Thoracic aorta (tissue), 2 donors: ENCODE results near the gene LRCH1. TPM values are rescaled to one million over a fixed set of nuclear protein-coding genes. Genes with fewer than 3 reads are reported as not detected.

Experiments used
- ATAC-seq: fragments of 150-250 bp; one replicate; pipeline ENCODE4 v1.8.0; 2017; ENCODE audit warnings: low read depth; ENCODE audit not compliant: insufficient number of reproducible peaks, low FRiP score
- DNase-seq: peaks from one replicate; pipeline ENCODE4 v3.0.0-alpha.2; 2020; ENCODE audit warnings: low spot score
- H3K27ac ChIP-seq, 2 donors: fragments of 200-600 bp; sonication (generic); 1 replicate in 1 of 2; 2 replicates in 1 of 2; pipeline ENCODE4 v1.5.1; 2016; ENCODE audit warnings: mild to moderate bottlenecking in 2 of 2, moderate library complexity in 2 of 2
- H3K27me3 ChIP-seq: fragments of 200-600 bp; sonication (generic); replicated peaks from 2 replicates; pipeline ENCODE4 v1.6.0; 2016; ENCODE audit warnings: mild to moderate bottlenecking; ENCODE audit not compliant: insufficient read depth
- H3K36me3 ChIP-seq: fragments of 200-600 bp; sonication (generic); one replicate; pipeline ENCODE4 v1.5.1; 2016
- H3K4me1 ChIP-seq, 2 donors: fragments of 200-600 bp; sonication (generic); 1 replicate in 1 of 2; 2 replicates in 1 of 2; pipeline versions ENCODE4 v1.5.1 to v1.6.0; 2016; ENCODE audit warnings: low read depth in 2 of 2, mild to moderate bottlenecking in 1 of 2; ENCODE audit not compliant: control insufficient read depth in 1 of 2
- H3K4me3 ChIP-seq: fragments of 200-600 bp; sonication (generic); 2 replicates; pipeline ENCODE4 v1.5.1; 2016; ENCODE audit warnings: mild to moderate bottlenecking
- H3K9me3 ChIP-seq: fragments of 200-600 bp; sonication (generic); 2 replicates; pipeline ENCODE4 v1.5.1; 2016
- CTCF ChIP-seq: fragments of 200-600 bp; sonication (generic); IDR thresholded peaks from one replicate; pipeline ENCODE4 v1.5.1; 2019; ENCODE audit warnings: antibody characterized with exemption
- total RNA-seq, 2 donors: library from RNA; depleted of rRNA; stranded (reverse); fragments of >200 nt; gene quantifications; one replicate each; pipeline versions ENCODE4 v1.1.0 to v1.2.3, GENCODE V29; 2016

Gene LRCH1
- total RNA-seq, 2 donors from 2014 or later, result 29.4 to 38.9 TPM

GRCh38 chr13:46607768-46608564 is 55.0 kb downstream of the LRCH1 start:
- Histone ChIP-seq H3K36me3 (no peaks in the 10 kb centered on the region), H3K4me1 (peaks cover 39 to 70% of the 10 kb centered on the region in 2 donors), H3K27ac (no peak overlapping the region), H3K4me3 (no peak overlapping the region), H3K27me3 (no peaks in the 10 kb centered on the region), H3K9me3 (no peaks in the 10 kb centered on the region)
- ATAC-seq (no peak), DNase-seq (no peak)
- no peak for TF ChIP-seq CTCF

GRCh38 chr13:46609052-46609451 is 56.1 kb downstream of the LRCH1 start:
- peak; percentile 41 for ATAC-seq
- Histone ChIP-seq H3K27ac (no peak overlapping the region), H3K4me1 (peaks cover 39 to 59% of the 10 kb centered on the region in 2 donors)

GRCh38 chr13:46609726-46610125 is 56.8 kb downstream of the LRCH1 start:
- Histone ChIP-seq H3K27ac (no peak overlapping the region), H3K27me3 (no peaks in the 10 kb centered on the region), H3K36me3 (no peaks in the 10 kb centered on the region), H3K9me3 (no peaks in the 10 kb centered on the region), H3K4me1 (peaks cover 36 to 53% of the 10 kb centered on the region in 2 donors), H3K4me3 (no peak overlapping the region)
- no peak for DNase-seq
- no peak for ATAC-seq
- no peak for TF ChIP-seq CTCF

More at GRCh38 chr13:46609052-46609451, 56.1 kb downstream of the LRCH1 start:
- no peaks in the 10 kb centered on the region for H3K36me3 ChIP-seq
- no peaks in the 10 kb centered on the region for H3K27me3 ChIP-seq
- DNase-seq, result no peak
- no peaks in the 10 kb centered on the region for H3K9me3 ChIP-seq
- no peak overlapping the region for H3K4me3 ChIP-seq
- no peak for TF ChIP-seq CTCF

- no peak for TF ChIP-seq CTCF
- Histone ChIP-seq H3K4me3 (no peak overlapping the region), H3K27me3 (no peaks in the 10 kb centered on the region), H3K4me1 (peaks cover 25 to 49% of the 10 kb centered on the region in 2 donors), H3K9me3 (no peaks in the 10 kb centered on the region), H3K27ac (no peak overlapping the region), H3K36me3 (no peaks in the 10 kb centered on the region)
- DNase-seq (no peak), ATAC-seq (no peak)
Measured at GRCh38 chr13:46612267-46612666, 59.3 kb downstream of the LRCH1 start.

GRCh38 chr13:46613409-46614049 is 60.6 kb downstream of the LRCH1 start:
- Histone ChIP-seq H3K36me3 (no peaks in the 10 kb centered on the region), H3K9me3 (no peaks in the 10 kb centered on the region), H3K27ac (no peak overlapping the region), H3K27me3 (no peaks in the 10 kb centered on the region), H3K4me1 (peaks cover 16 to 45% of the 10 kb centered on the region in 2 donors), H3K4me3 (no peak overlapping the region)
- no peak for TF ChIP-seq CTCF
- ATAC-seq (no peak), DNase-seq (no peak)
